Stimulated activated CD4-positive, alpha-beta T cell treated with anti-CD3 and anti-CD28 coated beads, Interleukin-15, amount 100 ng/mL, for 48 hours (primary cell): ENCODE measurements around the gene HDGF.

Experiments
- DNase-seq, 2 donors: peaks; one replicate each; pipeline ENCODE4 v3.0.0-alpha.2; 2020; ENCODE audit warnings: low read depth in 2 of 2

HDGF gene

DNA sequence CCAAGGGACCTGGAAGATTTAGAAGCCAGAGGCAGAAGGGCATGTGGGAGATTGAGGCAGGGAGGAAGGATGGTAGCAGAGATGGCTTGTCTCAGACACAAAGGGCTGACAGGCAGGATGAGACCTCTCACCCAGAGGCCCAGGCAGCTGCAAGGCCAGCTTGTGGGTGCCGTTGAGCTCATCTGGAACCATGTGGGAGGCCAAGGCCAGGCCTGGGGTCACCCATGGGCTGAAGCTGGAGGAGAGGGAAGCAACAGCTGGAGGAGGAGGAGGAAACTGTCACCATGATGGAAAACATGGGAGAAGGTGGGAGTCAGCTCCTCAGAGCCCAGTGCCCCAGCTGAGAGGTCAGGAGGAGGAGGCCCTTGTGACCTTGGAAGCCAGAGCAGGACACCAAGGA is 52.5 kb downstream of the HDGF start:
- no peak for DNase-seq

DNA sequence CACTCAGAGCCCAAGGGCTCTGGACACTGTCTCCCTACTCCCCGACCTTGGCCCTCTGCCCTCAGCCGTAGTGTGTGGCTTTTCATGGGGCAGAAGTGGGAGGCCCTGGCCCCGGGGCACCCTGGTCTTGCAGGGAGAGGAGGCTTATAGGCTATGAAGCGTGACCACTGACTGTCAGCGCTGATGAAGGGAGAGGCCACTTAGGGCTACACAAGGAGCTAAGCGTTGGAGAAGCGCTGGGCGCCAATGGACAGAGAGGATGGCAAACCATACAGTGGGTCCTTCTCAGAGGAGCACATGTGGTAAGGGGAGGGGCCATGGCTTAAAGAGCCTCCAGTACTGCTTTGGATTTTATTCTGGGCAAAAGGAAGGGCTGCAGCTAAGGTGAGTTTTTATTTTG is 54.0 kb downstream of the HDGF start:
- DNase-seq = no peak

DNA sequence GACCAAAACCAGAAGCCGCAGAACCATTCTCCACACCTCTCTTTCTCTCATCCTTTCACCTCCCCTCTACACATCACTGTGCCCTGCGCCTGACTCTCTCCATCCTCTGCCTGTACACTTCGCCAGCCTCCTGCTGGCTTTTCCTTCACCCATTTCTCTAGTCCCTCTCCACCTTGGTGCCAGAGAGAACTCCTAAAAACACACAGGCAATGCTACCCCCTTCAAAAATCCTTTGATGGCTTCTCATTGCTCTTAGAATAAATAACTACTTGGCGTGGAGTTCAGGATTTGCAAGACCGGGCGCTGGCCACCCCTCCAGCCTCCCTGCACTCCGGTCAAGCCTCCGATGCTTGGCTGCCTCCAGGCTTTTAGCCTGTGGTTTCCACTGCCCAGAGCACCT is 54.7 kb downstream of the HDGF start:
- DNase-seq = no peak

DNA sequence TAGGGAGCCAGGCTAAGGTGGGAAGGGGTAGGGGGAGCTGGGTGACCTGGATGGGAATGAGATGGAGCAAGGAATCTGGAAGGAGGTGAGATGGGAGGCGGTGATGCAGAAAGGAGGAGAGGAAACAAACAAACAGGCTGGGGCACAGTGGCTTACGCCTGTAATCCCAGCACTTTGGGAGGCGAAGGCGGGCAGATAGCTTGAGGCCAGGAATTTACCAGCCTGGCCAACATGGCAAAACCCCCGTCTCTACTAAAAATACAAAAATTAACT is 56.8 kb downstream of the HDGF start:
- no peak for DNase-seq

DNA sequence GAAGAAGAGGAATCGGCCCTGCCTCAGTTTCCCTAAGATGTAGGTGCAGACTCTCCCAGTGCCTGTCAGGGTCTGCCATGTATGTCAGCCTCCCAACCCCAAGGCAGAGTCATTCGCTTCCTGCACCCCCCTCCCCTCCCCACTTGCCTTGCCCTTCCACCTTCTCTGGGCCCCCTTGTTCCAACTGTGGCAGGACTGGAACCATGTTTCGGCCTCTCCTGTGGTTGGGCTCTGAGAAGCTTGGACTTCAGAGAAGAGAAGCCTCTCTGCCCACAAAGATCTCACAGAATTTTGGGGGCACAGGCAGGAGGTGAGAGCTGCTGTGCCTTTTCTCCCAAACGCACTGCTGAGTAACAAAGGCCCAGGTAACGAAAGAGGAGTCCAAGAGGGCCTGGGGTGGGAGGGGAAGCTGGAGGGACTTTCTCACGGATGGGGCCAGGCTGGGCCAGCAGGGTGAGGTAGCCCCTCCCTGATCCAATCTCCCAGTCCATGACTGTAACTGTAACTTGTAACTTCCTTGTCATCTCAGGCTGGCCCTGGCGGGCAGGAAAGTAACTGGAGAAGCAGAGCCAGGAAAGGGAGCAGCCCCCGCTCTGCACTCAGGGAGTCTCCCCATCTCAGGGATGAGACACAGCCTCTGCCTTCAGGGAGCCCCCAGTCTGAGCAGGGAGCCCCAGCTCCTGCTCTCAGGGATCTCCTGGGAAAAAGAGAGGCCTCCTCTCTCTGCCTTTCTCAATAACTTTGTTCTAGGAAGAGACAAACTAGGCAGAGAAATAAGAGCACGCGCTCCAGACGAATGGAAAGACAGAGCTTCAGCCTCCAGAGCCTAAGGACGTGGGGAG is 57.4 kb downstream of the HDGF start:
- DNase-seq = no peak

DNA sequence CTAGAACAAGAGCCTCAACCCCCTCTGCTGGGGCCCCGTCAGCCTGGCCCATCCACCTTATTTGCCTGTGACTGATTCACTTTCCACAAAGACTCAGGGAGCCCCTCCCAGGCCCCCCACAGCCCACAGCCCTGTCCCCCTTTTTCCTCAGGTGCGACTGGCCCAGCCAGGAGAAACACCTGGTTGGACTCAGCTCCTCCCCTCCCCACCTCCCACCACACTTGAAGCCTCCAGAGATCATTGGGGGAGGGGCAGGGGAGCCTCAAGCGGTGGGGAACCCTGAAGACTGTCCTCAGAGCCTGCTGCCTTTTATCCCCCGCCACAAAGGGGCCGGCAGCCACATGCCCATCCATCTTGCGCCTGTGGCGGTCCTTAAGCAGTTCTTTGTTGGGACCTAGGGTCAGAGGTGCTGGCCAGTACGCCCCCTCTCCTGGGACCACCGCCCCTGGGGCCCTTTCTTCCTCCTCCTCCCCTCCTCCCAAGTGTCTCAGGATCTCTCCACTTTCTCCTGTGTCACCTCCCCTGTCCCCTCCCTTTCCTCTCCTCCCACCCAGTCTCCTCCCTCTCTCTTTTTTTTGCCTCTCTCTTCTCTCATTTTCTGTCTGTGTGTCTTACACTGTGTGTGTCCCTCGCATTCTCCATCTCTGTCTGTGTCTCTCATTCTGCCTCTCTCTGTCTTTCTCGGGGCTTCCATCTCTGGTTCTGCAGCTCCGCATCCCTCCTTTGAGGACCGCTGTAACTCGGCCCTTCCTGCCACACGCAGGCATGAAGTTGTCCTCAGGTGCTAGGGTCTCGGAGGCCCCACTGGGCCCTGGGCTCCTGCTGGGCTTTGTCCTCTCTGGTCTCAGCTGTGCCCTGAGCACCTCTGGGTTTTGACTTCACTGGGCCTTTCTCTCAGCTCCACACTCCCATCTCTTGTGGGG is 58.3 kb downstream of the HDGF start:
- DNase-seq = no peak

DNA sequence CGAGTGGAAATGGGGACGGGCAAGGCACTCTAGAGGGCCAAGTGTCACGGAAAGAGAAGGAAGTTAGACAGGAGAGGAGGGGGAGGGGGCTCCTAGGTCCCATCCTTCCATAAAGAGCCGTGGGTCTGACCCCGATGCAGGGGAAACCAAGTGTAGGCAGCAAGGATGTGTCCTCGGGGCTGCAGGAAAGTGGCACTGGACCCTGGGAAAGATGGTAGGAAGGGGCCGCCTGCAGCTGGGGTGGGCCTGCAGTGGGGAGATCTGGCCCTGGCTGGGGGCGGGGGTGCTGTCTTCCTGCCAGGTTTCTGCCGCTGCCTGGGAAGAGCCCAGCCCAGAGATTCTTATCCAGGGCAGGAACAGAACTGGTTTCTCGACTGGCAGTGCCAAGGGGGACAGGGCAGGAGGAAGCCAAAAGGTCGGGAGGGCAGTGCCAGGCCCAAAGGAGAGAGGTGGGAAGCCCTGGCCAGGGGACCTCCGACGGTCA is 59.0 kb downstream of the HDGF start:
- DNase-seq = no peak
